SIG-M5 treated with dmso at 0.1 percent for 504 hours (cell line): ENCODE results near the gene NAIF1.
"Not testable (repeated sequence)": the region's sequence is repeated elsewhere in the genome, so short reads cannot be mapped to it uniquely, and the experiment has no call there.

Experiments used
- DNase-seq: peaks from one replicate; lab custom pipeline; 2025; ENCODE audit not compliant: unreplicated experiment; lab: John Stamatoyannopoulos, UW

Gene NAIF1

GRCh38 chr9:128066713-128067644, at the start of gene NAIF1:
Gene NAIF1, minus strand, starts transcription at chr9:128067320. Its CDS starts 219 bp downstream, at chr9:128067101.
- DNase-seq: peak; percentile 98

DNA sequence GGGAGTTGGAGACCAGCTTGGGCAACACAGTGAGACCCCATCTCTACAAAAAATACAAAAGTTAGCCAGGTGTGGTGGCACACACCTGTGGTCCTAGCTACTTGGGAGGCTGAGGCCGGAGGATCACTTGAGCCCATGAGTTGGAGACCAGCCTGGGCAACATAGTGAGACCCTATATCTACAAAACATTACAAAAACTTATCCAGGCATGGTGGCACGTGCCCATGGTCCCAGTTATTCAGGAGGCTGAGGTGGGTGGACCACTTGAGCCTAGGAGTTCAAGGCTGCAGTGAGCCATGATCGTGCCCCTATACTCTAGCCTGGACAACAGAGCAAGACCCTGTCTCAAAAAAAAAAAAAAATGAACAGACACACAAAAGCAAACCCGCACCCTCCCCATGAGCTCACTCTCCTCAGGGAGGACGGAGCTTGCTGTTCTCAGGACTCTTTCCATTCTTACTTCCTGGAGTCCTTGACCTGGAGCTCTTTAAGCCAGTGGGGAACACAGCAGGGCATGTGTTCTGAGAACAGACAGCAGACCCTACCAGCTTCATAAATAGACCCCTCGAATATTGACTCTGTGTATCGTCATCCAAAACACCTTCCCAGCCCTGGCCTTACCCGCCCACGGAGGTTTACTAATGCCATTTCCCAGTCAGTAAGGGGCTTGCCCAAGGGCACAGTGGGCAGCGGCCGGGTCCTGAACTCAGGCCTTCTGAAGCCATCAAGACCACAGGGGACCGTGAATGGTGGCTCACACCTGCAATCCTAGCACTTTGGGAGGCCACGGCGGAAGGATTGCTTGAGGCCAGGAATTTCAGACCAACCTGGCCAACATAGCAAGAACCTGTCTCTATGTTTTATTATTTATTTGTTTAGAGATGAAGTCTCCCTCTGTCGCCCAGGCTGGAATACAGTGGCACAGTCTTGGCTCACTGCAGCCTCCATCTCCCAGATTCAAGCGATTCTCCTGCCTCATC, 49.3 kb upstream of the NAIF1 start:
- DNase-seq: no peak

- no peak for DNase-seq
Measured at GRCh38 chr9:128115187-128116103, 48.3 kb upstream of the NAIF1 start.

DNA sequence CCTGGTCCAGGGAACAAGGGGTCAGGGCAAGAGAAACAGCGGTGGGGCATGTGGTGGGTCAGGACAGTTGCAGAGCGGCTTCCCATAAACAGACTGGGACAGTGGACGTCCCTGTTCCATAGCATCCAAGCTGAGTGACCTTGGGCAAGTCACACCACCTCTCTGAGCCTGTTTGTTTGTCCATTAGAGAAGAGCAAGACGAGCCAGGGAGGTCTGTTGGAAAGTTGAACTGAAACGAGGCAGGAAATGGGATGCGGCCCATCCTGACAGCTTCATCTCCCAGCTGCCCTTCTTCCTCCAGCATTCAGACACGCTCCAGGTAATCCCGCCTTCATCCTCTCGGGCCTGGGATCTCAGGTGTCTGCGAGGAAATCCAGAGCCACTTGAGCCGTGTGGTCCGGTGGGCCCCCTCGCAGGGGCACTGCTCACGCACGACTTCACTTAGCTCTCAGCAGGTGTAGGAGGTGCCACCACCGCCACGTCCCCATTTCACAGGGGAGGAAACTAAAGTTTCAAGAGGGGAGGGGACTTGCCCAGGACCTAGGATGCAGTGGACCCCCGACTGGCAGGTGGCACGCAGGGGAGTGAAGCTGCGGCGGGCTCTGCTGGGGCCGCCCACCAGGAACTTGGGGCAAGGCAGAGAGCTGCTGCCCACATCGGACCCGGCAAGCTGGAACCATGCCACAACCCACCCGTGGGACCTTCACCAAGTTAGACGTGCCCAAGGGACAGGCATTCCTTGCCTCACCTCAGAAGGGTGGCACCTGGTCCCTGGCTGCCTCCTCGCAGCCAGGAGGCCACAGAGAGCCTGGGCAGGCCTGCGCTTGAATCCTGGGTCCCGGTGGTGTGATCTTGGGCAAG, 47.4 kb upstream of the NAIF1 start:
- DNase-seq: no peak

- DNase-seq: no peak
Measured at GRCh38 chr9:128113526-128114325, 46.6 kb upstream of the NAIF1 start.

GRCh38 chr9:128111726-128112125, 44.6 kb upstream of the NAIF1 start:
- DNase-seq: not testable (repeated sequence)

DNA sequence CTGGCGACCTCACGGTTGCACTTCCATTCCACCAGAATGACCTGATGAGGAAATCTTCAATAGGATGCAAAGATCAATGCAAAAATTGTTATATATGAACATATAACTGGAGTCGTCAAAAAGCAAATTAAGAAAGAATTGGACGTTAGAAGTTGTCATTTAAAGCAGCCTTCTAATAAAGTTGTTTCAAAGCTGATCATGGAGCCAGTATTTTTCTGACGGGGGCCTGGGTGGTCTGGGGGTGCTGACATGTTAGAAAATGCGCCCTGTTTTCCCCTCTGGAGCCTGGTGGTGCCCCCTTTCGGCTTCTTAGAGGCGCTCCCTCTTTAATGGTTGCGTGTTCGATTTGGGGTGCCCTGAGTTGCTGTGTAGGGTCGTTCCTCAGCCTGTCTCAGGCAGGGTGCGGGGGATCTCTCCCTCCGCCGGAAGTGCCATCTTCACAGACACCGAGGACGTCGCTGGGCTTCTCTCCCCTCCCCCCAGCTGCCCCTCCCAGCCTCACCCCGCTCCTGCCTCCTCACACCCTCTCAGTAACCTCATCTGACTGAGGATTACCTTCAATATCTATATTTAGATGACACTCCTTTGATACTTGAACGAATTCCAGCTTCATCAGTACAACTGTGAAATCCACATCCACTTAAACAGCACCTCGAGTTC, 42.1 kb upstream of the NAIF1 start:
- no peak for DNase-seq

- DNase-seq: no peak
Measured at GRCh38 chr9:128108269-128109049, 41.3 kb upstream of the NAIF1 start.

GRCh38 chr9:128107468-128108268, 40.5 kb upstream of the NAIF1 start:
- DNase-seq: no peak

DNA sequence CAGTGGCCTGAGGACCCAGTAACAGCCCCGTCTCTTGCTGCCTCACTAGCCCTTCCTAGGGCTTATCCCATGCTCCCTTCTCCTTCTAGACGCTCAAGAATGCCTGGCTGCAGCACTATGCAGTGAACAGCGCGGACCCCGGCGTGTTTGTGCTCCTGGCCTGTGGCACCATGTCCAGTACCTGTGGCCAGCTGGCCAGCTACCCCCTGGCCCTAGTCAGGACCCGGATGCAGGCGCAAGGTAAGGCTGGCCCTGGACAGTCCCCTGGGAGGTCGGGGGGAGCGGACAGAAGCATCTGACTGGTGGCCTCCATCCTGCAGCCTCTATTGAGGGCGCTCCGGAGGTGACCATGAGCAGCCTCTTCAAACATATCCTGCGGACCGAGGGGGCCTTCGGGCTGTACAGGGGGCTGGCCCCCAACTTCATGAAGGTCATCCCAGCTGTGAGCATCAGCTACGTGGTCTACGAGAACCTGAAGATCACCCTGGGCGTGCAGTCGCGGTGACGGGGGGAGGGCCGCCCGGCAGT, 39.9 kb upstream of the NAIF1 start:
- no peak for DNase-seq

GRCh38 chr9:128106181-128106939, 39.2 kb upstream of the NAIF1 start:
- no peak for DNase-seq

- DNase-seq: no peak
Measured at GRCh38 chr9:128105538-128106175, 38.5 kb upstream of the NAIF1 start.

DNA sequence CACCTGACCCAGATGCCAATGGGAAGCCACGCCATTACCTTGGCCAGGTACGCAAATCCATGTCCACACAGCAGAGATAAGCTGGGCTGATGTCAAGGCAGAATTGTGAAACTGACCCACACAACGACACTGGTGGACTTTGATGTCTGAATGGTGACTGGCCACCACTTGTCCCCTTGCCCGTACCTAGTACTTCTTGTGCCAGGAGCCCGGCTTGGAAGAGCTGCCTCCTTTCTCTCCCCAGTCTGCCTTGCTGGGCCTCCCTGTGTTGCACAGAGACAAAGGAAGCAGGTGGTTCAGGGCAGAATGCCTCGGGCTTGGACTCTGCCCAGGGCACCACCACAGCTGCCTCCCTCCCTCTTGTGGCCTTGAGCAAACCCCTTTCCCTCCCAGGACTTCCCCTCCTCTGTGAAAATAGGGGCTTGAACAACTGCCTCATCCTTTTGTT, 37.1 kb upstream of the NAIF1 start:
- DNase-seq: no peak

GRCh38 chr9:128103589-128103962, 36.5 kb upstream of the NAIF1 start:
- DNase-seq: no peak
